T-helper 2 cell treated with Interferon-gamma antibody and Interleukin-4, amounts not matched to agents 5 μg/mL and 100 μg/mL, for 36 hours (primary cell): ENCODE results near the gene CYS1.
"Not testable (repeated sequence)": the region's sequence is repeated elsewhere in the genome, so short reads cannot be mapped to it uniquely, and the experiment has no call there.

Source experiments
- DNase-seq: peaks from one replicate; pipeline ENCODE4 v3.0.0; 2021; ENCODE audit warnings: low spot score
- H3K27ac Mint-ChIP-seq: one replicate; pipeline ENCODE4 v1.8.0; 2021; ENCODE audit warnings: mild to moderate bottlenecking, mixed read lengths
- H3K27me3 Mint-ChIP-seq: one replicate; pipeline ENCODE4 v1.8.0; 2021; ENCODE audit warnings: low read depth, mixed read lengths
- H3K36me3 Mint-ChIP-seq: one replicate; pipeline ENCODE4 v1.8.0; 2021; ENCODE audit warnings: low read depth, mixed read lengths
- H3K4me1 Mint-ChIP-seq: one replicate; pipeline ENCODE4 v1.8.0; 2021; ENCODE audit warnings: low read depth, mixed read lengths
- H3K4me3 Mint-ChIP-seq: one replicate; pipeline ENCODE4 v1.8.0; 2022; ENCODE audit warnings: mild to moderate bottlenecking, moderate library complexity, mixed read lengths
- H3K9me3 Mint-ChIP-seq: one replicate; pipeline ENCODE4 v1.8.0; 2021; ENCODE audit warnings: mixed read lengths

The CYS1 gene

GRCh38 chr2:10017313-10017941 is 62.8 kb downstream of the CYS1 start:
- no peak overlapping the region for H3K27ac Mint-ChIP-seq
- H3K9me3 Mint-ChIP-seq: no peaks in the 10 kb centered on the region
- H3K36me3 Mint-ChIP-seq: no peaks in the 10 kb centered on the region
- no peak for DNase-seq
- no peaks in the 10 kb centered on the region for H3K4me1 Mint-ChIP-seq
- H3K4me3 Mint-ChIP-seq: no peak overlapping the region
- peaks cover 10% of the 10 kb centered on the region for H3K27me3 Mint-ChIP-seq

GRCh38 chr2:10016802-10017258 is 63.4 kb downstream of the CYS1 start:
- H3K36me3 Mint-ChIP-seq: no peaks in the 10 kb centered on the region
- H3K4me1 Mint-ChIP-seq: no peaks in the 10 kb centered on the region
- peaks cover 10% of the 10 kb centered on the region for H3K27me3 Mint-ChIP-seq
- no peak overlapping the region for H3K4me3 Mint-ChIP-seq
- H3K27ac Mint-ChIP-seq: no peak overlapping the region
- DNase-seq: no peak
- no peaks in the 10 kb centered on the region for H3K9me3 Mint-ChIP-seq

GRCh38 chr2:10016001-10016801 is 64.0 kb downstream of the CYS1 start:
- Mint-ChIP-seq H3K27ac (no peak overlapping the region), H3K4me1 (no peaks in the 10 kb centered on the region), H3K27me3 (peaks cover 10% of the 10 kb centered on the region), H3K4me3 (no peak overlapping the region), H3K36me3 (no peaks in the 10 kb centered on the region), H3K9me3 (no peaks in the 10 kb centered on the region)
- no peak for DNase-seq

GRCh38 chr2:10015376-10015989 is 64.7 kb downstream of the CYS1 start:
- not testable (repeated sequence) for H3K27ac Mint-ChIP-seq, H3K4me1 Mint-ChIP-seq, H3K27me3 Mint-ChIP-seq, H3K4me3 Mint-ChIP-seq, DNase-seq, H3K36me3 Mint-ChIP-seq, H3K9me3 Mint-ChIP-seq

- Mint-ChIP-seq H3K36me3 (no peaks in the 10 kb centered on the region), H3K9me3 (no peaks in the 10 kb centered on the region), H3K27me3 (peaks cover 8% of the 10 kb centered on the region), H3K4me3 (no peak overlapping the region), H3K4me1 (no peaks in the 10 kb centered on the region), H3K27ac (no peak overlapping the region)
- no peak for DNase-seq
Observed at GRCh38 chr2:10014418-10015190, 65.6 kb downstream of the CYS1 start.

GRCh38 chr2:10013651-10014417 is 66.4 kb downstream of the CYS1 start:
- H3K36me3 Mint-ChIP-seq, H3K4me3 Mint-ChIP-seq, H3K27ac Mint-ChIP-seq, H3K9me3 Mint-ChIP-seq, DNase-seq, H3K27me3 Mint-ChIP-seq, H3K4me1 Mint-ChIP-seq: not testable (repeated sequence)

- DNase-seq: no peak
- H3K4me1 Mint-ChIP-seq: no peaks in the 10 kb centered on the region
- peaks cover 3% of the 10 kb centered on the region for H3K27me3 Mint-ChIP-seq
- no peak overlapping the region for H3K4me3 Mint-ChIP-seq
- H3K36me3 Mint-ChIP-seq: no peaks in the 10 kb centered on the region
- H3K27ac Mint-ChIP-seq: no peak overlapping the region
- H3K9me3 Mint-ChIP-seq: no peaks in the 10 kb centered on the region
Observed at GRCh38 chr2:10012963-10013461, 67.2 kb downstream of the CYS1 start.

GRCh38 chr2:10012366-10012962 is 67.7 kb downstream of the CYS1 start:
- H3K9me3 Mint-ChIP-seq, H3K27me3 Mint-ChIP-seq, DNase-seq, H3K4me3 Mint-ChIP-seq, H3K36me3 Mint-ChIP-seq, H3K27ac Mint-ChIP-seq, H3K4me1 Mint-ChIP-seq: not testable (repeated sequence)

GRCh38 chr2:10011606-10012325 is 68.4 kb downstream of the CYS1 start:
- H3K4me1 Mint-ChIP-seq, DNase-seq, H3K4me3 Mint-ChIP-seq, H3K27me3 Mint-ChIP-seq, H3K9me3 Mint-ChIP-seq, H3K27ac Mint-ChIP-seq, H3K36me3 Mint-ChIP-seq: not testable (repeated sequence)

GRCh38 chr2:10010861-10011605 is 69.2 kb downstream of the CYS1 start:
- not testable (repeated sequence) for H3K27me3 Mint-ChIP-seq, H3K27ac Mint-ChIP-seq, H3K9me3 Mint-ChIP-seq, DNase-seq, H3K4me3 Mint-ChIP-seq, H3K36me3 Mint-ChIP-seq, H3K4me1 Mint-ChIP-seq

GRCh38 chr2:10009811-10010781 is 70.1 kb downstream of the CYS1 start:
- no peaks in the 10 kb centered on the region for H3K36me3 Mint-ChIP-seq
- no peak overlapping the region for H3K27ac Mint-ChIP-seq
- no peak overlapping the region for H3K4me3 Mint-ChIP-seq
- H3K27me3 Mint-ChIP-seq: peaks cover 4% of the 10 kb centered on the region
- no peaks in the 10 kb centered on the region for H3K9me3 Mint-ChIP-seq
- H3K4me1 Mint-ChIP-seq: no peaks in the 10 kb centered on the region
- no peak for DNase-seq
